C4-2B (cell line): Measurements from ENCODE around the gene EPHB2.
"Not testable (repeated sequence)": the region's sequence is repeated elsewhere in the genome, so short reads cannot be mapped to it uniquely, and the experiment has no call there.

Source experiments
- H3K27ac ChIP-seq: fragments of 450-650 bp; 2 replicates; pipeline ENCODE4 v1.5.1; 2017
- ZFX ChIP-seq: fragments of 450-650 bp; IDR thresholded peaks from 2 replicates; pipeline ENCODE4 v1.6.1; 2017
- TF ChIP-seq, protein P1 (sequence below): fragments of 450-650 bp; conservative IDR thresholded peaks from 2 replicates; pipeline ENCODE4 v1.5.1; 2017; ENCODE audit warnings: mild to moderate bottlenecking

The EPHB2 gene

DNA sequence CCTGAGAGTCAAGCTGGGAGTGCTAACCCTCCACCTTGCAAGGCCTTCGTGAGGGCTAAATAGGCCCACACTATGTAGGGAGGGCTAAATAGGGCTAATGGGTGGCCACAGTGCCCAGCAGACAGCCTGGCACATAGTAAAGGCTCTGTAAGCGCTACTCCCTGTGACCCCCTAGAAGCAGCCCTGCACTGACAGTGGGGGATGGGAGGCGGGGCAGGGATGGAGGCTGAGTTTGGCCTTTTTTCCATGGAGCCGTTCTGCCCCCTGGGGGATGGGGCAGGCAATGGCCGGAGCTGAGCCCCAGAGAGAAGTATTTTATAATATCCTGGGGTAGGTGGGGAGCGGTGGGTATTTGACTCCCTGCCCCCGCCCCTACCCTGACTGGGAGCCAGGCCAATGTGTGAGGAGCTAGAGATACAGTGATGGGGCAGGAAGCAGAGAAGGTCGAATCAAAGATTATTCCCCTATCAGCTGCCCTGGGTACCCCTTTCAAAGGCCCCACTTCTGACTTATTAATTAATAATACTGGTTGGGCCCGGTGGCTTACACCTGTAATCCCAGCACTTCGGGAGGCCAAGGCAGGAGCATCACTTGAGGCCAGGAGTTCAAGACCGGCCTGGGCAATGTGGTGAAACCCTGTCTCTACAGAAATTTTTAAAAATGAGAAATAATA, 219.7 kb downstream of the EPHB2 start:
- H3K27ac ChIP-seq: no peak overlapping the region
- TF ChIP-seq, protein P1, sequence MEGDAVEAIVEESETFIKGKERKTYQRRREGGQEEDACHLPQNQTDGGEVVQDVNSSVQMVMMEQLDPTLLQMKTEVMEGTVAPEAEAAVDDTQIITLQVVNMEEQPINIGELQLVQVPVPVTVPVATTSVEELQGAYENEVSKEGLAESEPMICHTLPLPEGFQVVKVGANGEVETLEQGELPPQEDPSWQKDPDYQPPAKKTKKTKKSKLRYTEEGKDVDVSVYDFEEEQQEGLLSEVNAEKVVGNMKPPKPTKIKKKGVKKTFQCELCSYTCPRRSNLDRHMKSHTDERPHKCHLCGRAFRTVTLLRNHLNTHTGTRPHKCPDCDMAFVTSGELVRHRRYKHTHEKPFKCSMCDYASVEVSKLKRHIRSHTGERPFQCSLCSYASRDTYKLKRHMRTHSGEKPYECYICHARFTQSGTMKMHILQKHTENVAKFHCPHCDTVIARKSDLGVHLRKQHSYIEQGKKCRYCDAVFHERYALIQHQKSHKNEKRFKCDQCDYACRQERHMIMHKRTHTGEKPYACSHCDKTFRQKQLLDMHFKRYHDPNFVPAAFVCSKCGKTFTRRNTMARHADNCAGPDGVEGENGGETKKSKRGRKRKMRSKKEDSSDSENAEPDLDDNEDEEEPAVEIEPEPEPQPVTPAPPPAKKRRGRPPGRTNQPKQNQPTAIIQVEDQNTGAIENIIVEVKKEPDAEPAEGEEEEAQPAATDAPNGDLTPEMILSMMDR: peak; percentile 72
- no peak for TF ChIP-seq ZFX

DNA sequence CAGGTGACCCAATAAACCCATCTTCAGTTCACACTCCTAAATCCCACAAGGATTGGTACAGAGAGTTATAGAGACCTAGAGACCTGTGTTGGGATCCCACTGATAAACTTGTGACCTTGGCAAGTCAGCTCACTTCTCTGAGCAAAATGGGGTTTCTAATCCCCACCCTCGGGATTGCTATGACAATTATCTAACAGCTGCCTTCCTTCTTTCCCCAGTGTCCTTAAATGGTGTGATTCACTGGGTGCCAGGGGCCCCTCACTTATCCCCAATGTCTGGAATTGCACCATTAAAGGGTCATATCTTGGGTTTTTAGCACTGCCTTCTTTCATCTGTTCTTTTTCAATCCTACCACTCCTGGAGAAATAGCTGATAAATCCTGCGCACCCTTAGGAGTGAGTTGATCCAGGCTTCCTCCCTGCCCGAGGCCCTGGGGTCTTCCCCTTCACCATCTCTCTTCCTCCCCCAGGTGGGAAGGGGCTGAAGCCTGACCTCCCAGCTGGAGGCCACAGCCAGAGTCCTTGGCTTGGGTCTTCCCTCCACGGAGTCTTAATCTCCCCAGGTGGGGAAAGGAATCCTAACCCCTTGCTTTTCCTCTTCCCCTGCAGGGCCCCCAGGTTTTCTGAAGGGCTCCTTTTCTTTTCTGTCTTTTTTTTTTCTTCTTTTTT, 222.3 kb downstream of the EPHB2 start:
- no peak overlapping the region for H3K27ac ChIP-seq
- TF ChIP-seq, protein P1: no peak
- no peak for TF ChIP-seq ZFX

DNA sequence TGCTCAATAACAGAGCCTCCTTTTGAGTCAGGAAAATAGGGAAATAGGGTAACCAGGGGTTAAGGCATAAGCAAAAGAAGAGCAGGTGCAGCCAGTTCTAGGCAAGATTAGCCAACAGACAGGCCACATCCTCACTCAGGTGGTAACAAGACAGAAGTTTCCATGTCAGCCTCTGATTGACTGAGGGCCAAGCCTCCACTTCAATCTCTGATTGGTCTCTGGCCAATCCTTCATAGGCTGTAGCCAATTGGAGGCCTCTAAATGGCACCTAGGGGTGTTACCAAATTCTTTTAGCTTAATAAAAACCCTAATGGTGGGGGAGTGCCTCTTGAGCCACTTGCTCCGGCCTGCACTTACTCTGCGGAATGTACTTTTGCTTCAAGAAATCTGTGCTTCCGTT, 224.8 kb downstream of the EPHB2 start:
- TF ChIP-seq, protein P1: no peak
- TF ChIP-seq ZFX: no peak
- H3K27ac ChIP-seq: no peak overlapping the region

DNA sequence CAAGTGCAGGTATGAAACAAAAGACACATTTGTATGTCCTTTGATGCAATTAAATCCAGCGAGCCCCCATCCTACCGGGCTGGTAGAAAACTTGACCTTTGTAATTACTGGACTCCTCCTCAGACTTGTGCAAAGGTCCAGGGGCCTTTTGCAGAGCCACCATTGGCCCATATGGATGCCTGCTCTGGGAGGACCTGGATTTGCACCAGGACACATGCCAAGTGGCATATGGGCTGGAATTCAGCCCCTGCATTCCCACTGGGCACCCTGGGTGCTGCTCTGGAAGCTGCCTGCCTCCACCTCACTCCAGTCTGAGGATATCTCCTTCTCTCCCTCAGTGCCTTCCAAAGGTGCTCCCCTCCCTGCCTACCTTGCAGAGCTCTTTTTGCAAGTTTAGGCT, 226.0 kb downstream of the EPHB2 start:
- H3K27ac ChIP-seq: no peak overlapping the region
- TF ChIP-seq, protein P1: no peak
- no peak for TF ChIP-seq ZFX

DNA sequence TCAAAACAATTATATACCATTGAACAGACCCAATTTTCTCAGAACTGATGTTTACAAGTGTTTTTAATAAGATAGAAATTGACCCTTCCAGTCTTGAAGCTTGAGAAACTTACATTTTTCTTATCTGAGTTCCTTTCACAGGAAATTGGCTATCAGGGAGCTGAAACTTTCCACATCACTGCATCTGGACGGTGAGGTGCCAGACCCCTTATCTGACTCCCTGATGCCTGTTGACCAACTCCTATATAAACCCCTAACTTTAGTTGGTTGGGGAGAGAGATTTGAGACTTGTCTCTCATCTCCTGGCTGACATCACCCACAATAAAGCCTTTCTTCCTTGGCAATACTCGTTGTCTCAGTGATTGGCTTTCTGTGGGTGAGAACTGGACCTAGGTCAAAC, 230.6 kb downstream of the EPHB2 start:
- H3K27ac ChIP-seq: no peak overlapping the region
- TF ChIP-seq ZFX: no peak
- TF ChIP-seq, protein P1: no peak

DNA sequence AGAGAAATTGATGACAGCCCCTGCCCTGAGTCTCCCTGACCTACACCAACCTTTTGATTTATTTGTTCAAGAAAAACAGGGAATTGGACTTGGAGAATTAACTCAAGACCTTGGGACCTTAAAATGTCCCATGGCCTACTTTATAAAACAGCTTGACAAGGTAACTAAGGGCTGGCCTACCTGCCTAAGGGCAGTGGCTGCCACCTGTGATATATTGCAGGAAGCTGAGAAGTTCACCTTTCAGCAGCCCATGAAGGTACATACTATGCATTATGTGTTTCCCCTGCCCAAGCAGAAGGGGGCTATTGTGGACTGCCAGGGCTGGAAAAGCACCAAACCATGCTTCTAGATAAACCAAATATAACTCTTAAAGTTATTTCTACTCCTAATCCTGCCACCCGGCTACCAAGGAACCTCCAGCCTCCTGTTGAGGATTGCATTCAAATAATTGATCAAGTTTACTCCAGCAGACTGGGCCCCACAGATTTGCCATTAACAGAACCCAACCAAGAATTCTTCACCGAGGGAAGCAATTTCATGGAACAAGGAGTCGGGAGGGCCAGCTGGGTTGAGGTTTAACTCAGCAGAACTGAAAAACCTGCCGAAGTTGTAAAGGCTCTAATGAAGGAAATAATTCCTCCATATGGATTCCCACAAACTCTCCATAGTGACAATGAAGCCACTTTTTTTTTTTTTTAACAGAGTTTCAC, 233.9 kb downstream of the EPHB2 start:
- TF ChIP-seq, protein P1: no peak
- TF ChIP-seq ZFX: no peak
- no peak overlapping the region for H3K27ac ChIP-seq

DNA sequence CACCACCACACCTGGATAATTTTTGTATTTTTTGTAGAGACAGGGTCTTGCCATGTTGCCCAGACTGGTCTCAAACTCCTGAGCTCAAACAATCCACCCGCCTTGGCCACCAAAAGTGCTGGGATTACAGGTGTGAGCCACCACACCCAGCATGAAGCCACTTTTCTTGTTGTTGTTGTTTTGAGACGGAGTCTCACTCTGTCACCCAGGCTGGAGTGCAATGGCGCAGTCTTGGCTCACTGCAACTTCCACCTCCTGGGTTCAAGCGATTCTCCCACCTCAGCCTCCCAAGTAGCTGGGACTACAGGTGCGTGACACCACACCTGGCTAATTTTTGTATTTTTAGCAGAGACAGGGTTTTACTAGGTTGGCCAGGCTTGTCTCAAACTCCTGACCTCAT, 234.5 kb downstream of the EPHB2 start:
- not testable (repeated sequence) for H3K27ac ChIP-seq
